Tibial artery (tissue), 4 donors: ENCODE data around the gene GLI1.

ENCODE experiments used
- DNase-seq, 2 donors: peaks; one replicate each; pipeline ENCODE4 v3.0.0-alpha.2; 2019
- H3K27ac ChIP-seq, 2 donors: fragments of 200-600 bp; sonication (generic) in 1 of 2; 1 replicate in 1 of 2; 2 replicates in 1 of 2; pipeline ENCODE4 v1.5.1; 2018 to 2019; ENCODE audit warnings: mild to moderate bottlenecking in 1 of 2
- H3K27me3 ChIP-seq, 2 donors: fragments of 200-600 bp; sonication (generic) in 1 of 2; one replicate each; pipeline versions ENCODE4 v1.5.1 to v1.6.0; 2016 to 2019
- H3K36me3 ChIP-seq, 3 donors: fragments of 200-600 bp; sonication (generic) in 2 of 3; one replicate each; pipeline ENCODE4 v1.5.1; 2016 to 2019; ENCODE audit warnings: mild to moderate bottlenecking in 2 of 3
- H3K4me1 ChIP-seq, 4 donors: fragments of 200-600 bp; sonication (generic) in 2 of 4; 1 replicate in 3 of 4; 2 replicates in 1 of 4; pipeline ENCODE4 v1.5.1; 2016 to 2019
- H3K4me3 ChIP-seq, 2 donors: fragments of 200-600 bp; sonication (generic) in 1 of 2; 1 replicate in 1 of 2; 2 replicates in 1 of 2; pipeline ENCODE4 v1.5.1; 2018 to 2019; ENCODE audit warnings: mild to moderate bottlenecking in 2 of 2
- H3K9me3 ChIP-seq, 3 donors: fragments of 200-600 bp; sonication (generic) in 1 of 3; one replicate each; pipeline ENCODE4 v1.5.1; 2016 to 2019
- CTCF ChIP-seq, 2 experiments: fragments of 200-600 bp in 1 of 2; fragments of 450-650 bp in 1 of 2; IDR thresholded peaks; one replicate each; pipeline ENCODE4 v1.5.1; 2017 to 2019; ENCODE audit warnings: antibody characterized with exemption in 2 of 2, mild to moderate bottlenecking in 1 of 2, moderate library complexity in 1 of 2
- intact Hi-C: fragments of 100-400 bp; cut with DNase I; formaldehyde crosslinking; loops from one replicate; pipeline ENCODE4 v1.15.0; 2023; ENCODE audit warnings: low total_unique reads

The GLI1 gene

GRCh38 chr12:57479376-57480115 is 20.0 kb downstream of the GLI1 start, which contains the start of gene ARHGAP9:
TSS of gene ARHGAP9 (minus strand) at chr12:57479866. CDS start at chr12:57479406, 460 bp downstream.
- DNase-seq: no peak
- no peak for TF ChIP-seq CTCF (IDR thresholded peaks at IDR 0.05)
- H3K27ac ChIP-seq: no peak within 1 kb of the TSS

GRCh38 chr12:57481671-57482070 is 22.1 kb downstream of the GLI1 start:
- intact Hi-C loops: loop anchor here (10.0 kb wide), 1 partner anchor 143 kb away; no protein-coding TSS in a partner anchor
- no peaks in the 10 kb centered on the region for H3K36me3 ChIP-seq
- no peak for TF ChIP-seq CTCF (IDR thresholded peaks at IDR 0.05)
- H3K27me3 ChIP-seq: peaks cover 0 to 29% of the 10 kb centered on the region in 2 donors
- H3K4me1 ChIP-seq: no peaks in the 10 kb centered on the region
- no peak overlapping the region for H3K27ac ChIP-seq
- no peaks in the 10 kb centered on the region for H3K9me3 ChIP-seq
- H3K4me3 ChIP-seq: no peak overlapping the region
- DNase-seq: no peak

More at GRCh38 chr12:57479376-57480115, 20.0 kb downstream of the GLI1 start, which contains the start of gene ARHGAP9:
- Histone ChIP-seq H3K4me1 (peaks cover 0 to 19% (median 14%) of the 10 kb centered on the region in 4 donors), H3K9me3 (no peaks in the 10 kb centered on the region), H3K36me3 (no peaks in the 10 kb centered on the region), H3K27me3 (peaks cover 0 to 51% of the 10 kb centered on the region in 2 donors), H3K4me3 (no peak within 1 kb of the TSS)
- intact Hi-C loops: loop anchor here (10.0 kb wide), 1 partner anchor 145 kb away; no protein-coding TSS in a partner anchor

- no peak overlapping the region for H3K27ac ChIP-seq
- TF ChIP-seq CTCF (IDR thresholded peaks at IDR 0.05): no peak
- no peaks in the 10 kb centered on the region for H3K9me3 ChIP-seq
- no peak overlapping the region for H3K4me3 ChIP-seq
- peaks cover 0 to 14% of the 10 kb centered on the region in 2 donors for H3K27me3 ChIP-seq
- intact Hi-C loops: loop anchor here (10.0 kb wide), 1 partner anchor 141 kb away; no protein-coding TSS in a partner anchor
- H3K4me1 ChIP-seq: peaks cover 0 to 7% (median 3%) of the 10 kb centered on the region in 4 donors
- H3K36me3 ChIP-seq: no peaks in the 10 kb centered on the region
- DNase-seq: no peak
Measured at GRCh38 chr12:57483466-57483865, 23.9 kb downstream of the GLI1 start.

GRCh38 chr12:57485695-57486094 is 26.1 kb downstream of the GLI1 start:
- TF ChIP-seq CTCF (IDR thresholded peaks at IDR 0.05): no peak

GRCh38 chr12:57487055-57487596 is 27.5 kb downstream of the GLI1 start:
- no peak for TF ChIP-seq CTCF (IDR thresholded peaks at IDR 0.05)
- Histone ChIP-seq H3K27me3 (peaks cover 0 to 6% of the 10 kb centered on the region in 2 donors), H3K4me3 (peak overlapping the region; percentile 86 to 98), H3K36me3 (peaks cover 25 to 30% (median 26%) of the 10 kb centered on the region in 3 donors), H3K9me3 (no peaks in the 10 kb centered on the region), H3K27ac (peak overlapping the region; percentile 78 to 82), H3K4me1 (peaks cover 0 to 17% (median 13%) of the 10 kb centered on the region in 4 donors)
- DNase-seq: no peak
- intact Hi-C loops: loop anchor here (10.0 kb wide), 1 partner anchor 138 kb away; no protein-coding TSS in a partner anchor

More at GRCh38 chr12:57485695-57486094, 26.1 kb downstream of the GLI1 start:
- Histone ChIP-seq H3K27ac (no peak overlapping the region), H3K27me3 (peaks cover 0 to 6% of the 10 kb centered on the region in 2 donors), H3K4me1 (peaks cover 0 to 17% (median 13%) of the 10 kb centered on the region in 4 donors), H3K9me3 (no peaks in the 10 kb centered on the region), H3K4me3 (no peak overlapping the region), H3K36me3 (peaks cover 12 to 15% (median 15%) of the 10 kb centered on the region in 3 donors)
- intact Hi-C loops: loop anchor here (10.0 kb wide), 1 partner anchor 139 kb away; no protein-coding TSS in a partner anchor
- no peak for DNase-seq
